ENCODE measurements around the gene KRTAP5-4.
"Not testable (repeated sequence)": the region's sequence is repeated elsewhere in the genome, so short reads cannot be mapped to it uniquely, and the experiment has no call there.

KRTAP5-4 gene

GRCh38 chr11:1639102-1639620 lies 17.2 kb upstream of the KRTAP5-4 start:
- DNase-seq (ENCODE audit: low spot score) (no peak), FAIRE-seq (no peak)

- DNase-seq (ENCODE audit: low spot score) (no peak), FAIRE-seq (no peak)
Observed at GRCh38 chr11:1638344-1638743, 16.4 kb upstream of the KRTAP5-4 start.

- no peak for FAIRE-seq
Observed at GRCh38 chr11:1637628-1638027, 15.7 kb upstream of the KRTAP5-4 start.

DNA sequence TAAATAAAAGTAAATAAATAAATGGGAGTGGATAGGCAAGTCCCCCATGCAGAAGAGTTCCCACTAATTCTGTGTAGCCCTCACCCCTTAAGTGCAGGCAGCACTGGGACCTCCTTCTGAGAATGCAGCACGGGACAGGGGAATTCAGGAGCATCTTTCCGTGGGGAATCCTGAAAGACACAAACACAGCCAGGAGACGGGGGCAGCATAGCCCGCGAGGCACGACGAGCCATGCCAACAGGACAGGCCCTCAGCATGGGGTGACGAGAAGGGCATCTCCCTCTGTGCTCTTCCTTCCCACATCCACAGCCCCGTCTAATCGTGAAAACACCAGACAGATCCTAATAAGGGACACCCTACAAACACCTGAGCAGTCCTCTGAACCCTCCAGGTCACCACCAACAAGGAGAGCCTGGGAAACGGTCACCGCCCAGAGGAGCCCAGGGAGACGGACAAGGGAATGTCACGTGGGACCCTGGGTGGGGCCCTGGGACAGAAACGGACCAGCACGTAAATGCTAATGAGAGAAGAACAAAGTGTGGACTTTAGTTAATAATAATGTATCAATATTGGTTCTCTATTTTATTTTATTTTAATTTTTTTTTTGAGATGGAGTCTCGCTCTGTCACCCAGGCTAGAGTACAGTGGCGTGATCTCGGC lies 14.5 kb upstream of the KRTAP5-4 start:
- no peak for FAIRE-seq
- no peak for DNase-seq (ENCODE audit: low spot score)

More at GRCh38 chr11:1637628-1638027, 15.7 kb upstream of the KRTAP5-4 start:
- no peak for DNase-seq (ENCODE audit: low spot score)

DNA sequence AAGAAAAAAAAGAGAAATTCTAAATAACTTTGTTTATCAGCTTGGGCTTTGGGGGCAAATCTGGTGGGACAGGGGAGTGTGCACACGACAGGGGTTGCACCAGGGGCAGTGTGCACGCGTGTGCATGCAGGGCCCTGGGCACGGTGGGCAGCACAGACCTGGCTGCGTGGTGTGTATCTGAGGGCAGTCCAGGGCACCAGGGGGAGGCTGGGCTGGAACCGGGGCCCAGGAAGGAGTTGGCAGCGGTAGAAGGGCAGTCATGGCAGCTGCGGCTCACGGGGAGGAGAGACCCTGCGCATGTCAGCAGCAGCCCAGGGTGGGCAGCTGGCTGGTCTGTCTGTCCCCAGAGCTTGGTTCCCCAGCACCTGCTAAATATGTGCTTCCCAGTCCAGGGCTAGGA lies 11.9 kb upstream of the KRTAP5-4 start:
- FAIRE-seq (no peak), DNase-seq (ENCODE audit: low spot score) (no peak)

DNA sequence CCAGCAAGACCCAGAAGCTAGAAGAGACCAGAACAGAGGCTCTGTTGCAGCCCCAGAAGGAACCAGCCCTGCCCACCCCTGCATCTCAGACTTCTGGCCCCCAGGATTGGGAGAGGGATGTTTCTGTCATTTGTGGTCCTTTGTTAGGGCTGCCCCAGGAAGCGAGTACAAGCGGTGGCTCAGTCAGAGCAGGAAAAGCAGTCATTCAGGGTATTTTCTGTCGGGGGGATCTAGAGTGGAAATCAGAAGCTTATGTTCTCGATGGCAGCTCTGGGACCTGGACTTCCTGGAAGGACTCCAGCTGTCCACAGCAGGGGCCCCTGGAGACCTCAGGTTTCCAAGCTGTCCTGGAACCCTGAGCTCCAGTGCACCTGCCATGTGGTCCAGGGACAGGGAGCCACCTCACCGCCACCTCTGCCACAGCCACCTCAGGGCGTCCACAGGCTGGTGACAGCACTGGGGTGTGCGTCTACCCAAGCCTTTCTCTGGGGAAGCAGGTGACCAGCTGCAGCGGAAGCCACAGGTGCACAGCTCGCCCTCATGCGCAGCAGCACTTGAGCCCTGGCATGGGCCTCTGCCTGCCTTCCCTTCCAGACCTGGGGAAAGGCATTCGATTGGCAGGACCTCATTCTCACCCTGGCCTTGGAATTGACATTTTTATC lies 10.2 kb upstream of the KRTAP5-4 start:
- no peak for DNase-seq (ENCODE audit: low spot score)
- FAIRE-seq: no peak

DNA sequence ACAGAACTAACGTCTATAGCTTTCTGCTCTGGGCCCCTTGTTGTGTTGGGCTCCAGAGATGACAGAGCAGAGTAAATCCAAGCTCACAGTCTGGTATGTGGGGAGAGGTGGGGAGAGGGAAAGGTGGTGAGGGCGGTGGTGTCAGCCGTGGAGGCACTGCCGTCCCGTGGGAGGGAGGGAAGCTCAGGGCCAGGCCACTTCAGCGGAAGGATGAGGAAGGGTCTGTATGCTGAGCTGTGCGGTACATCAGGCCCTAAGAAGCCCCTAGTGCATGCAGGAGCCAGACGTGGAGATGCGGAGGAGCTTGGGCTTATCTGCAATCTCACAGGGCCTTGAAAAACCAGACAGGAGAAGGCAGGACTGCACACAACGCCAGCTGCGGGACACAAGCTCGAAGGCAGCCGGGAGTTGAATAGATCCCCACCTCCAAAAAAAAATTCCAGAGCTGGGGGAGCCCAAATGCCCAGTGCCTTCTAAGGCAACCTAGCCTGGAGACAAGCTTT lies 9.2 kb upstream of the KRTAP5-4 start:
- FAIRE-seq: no peak
- no peak for DNase-seq (ENCODE audit: low spot score)

- FAIRE-seq (no peak), DNase-seq (ENCODE audit: low spot score) (no peak)
Observed at GRCh38 chr11:1630271-1630670, 8.3 kb upstream of the KRTAP5-4 start.

DNA sequence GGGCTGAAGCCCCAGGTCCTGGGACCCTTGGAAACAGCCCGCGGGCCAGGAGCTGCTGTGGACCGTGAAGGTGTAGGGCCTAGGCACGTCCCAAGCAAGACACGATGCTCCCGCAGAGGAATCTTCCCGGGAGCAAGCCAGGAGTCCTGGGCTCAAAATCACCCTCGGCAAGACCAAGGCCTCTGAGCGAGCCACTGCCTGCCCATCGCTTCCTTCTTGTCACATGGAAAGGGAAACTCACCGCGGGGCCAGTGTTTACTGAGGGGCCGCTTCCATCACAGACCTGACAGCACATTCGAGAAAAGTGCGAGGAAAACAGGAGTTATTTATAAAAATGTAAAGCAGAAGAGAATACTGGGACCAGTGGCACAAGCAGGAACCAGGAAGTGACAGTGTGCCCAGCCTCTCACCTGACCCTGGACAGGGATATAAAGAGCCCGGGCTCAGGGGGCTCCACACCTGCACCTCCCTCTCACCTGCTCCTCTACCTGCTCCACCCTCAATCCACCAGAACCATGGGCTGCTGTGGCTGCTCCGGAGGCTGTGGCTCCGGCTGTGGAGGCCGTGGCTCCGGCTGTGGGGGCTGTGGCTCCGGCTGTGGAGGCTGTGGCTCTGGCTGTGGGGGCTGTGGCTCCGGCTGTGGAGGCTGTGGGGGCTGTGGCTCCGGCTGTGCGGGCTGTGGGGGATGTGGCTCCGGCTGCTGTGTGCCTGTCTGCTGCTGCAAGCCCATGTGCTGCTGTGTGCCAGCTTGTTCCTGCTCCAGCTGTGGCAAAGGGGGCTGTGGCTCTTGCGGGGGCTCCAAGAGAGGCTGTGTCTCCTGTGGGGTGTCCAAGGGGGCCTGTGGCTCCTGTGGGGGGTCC lies 7.6 kb upstream of the KRTAP5-4 start, which contains the start of gene KRTAP5-5:
KRTAP5-5 (plus strand) TSS at position 450 of the 860 bp plus-strand sequence; CDS start at position 516, 66 bp downstream.
- FAIRE-seq (no peak), DNase-seq (ENCODE audit: low spot score) (no peak)

DNA sequence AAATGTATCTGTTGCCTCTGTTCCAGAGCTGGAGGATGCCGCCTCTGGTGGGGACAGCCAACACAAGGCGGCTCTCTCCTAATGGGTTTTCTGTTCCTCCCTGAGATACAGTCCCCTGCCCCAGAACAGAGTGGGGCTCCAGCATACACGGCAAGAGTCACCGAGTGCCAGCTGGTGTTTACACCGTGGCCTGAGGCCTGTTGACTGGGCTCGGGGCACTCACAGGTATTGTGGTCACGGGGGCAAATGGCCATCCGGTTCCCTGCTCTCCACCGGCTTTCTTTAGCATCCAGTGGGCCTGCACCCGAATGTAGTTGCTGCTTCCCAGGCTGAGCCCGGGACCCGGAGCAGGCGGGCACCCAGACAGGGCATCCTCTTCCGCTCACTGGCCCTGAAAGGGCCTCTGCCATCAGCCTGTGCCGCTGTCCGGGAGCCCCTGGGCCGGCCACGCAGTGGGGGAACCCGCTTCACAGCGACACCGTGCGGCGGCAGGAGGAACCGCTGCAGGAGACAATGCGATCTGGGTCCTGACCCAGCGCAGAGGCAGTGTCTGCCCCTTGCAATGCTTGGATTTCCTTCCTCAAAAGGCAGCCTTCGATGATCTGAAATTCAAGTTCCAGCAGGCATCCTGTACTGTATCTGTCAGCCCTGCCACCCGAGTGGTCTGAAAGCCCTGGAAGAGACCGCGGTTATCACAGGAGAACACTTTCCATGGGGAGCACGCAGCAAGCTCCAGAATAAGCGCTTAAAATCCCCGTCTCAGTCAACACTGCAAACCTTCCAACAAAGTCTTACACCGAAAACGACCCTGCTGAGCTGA lies 6.8 kb upstream of the KRTAP5-4 start:
- FAIRE-seq (no peak), DNase-seq (ENCODE audit: low spot score) (no peak)

- FAIRE-seq: no peak
- no peak for DNase-seq (ENCODE audit: low spot score)
Observed at GRCh38 chr11:1625541-1625940, 3.6 kb upstream of the KRTAP5-4 start.

DNA sequence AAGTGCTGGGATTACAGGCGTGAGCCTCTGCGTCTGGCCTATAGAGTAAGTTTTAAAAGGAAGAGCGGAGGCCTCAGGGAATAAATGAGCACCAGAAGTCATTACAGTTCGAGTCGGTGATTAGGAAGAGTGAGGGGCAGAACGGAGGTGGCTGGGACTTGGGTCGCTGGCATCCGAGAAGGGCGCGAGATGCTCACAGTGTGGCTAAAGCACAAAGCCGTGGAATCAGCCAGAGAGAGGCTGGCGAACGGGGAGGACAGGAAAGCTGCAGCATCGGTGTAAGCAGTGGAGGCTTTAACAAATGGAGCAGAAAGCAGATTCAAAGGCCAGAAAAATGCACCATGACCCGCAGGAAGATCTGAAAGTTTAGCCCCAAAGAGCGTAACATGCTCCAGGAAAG lies 2.7 kb upstream of the KRTAP5-4 start:
- FAIRE-seq (no peak), DNase-seq (ENCODE audit: low spot score) (no peak)

DNA sequence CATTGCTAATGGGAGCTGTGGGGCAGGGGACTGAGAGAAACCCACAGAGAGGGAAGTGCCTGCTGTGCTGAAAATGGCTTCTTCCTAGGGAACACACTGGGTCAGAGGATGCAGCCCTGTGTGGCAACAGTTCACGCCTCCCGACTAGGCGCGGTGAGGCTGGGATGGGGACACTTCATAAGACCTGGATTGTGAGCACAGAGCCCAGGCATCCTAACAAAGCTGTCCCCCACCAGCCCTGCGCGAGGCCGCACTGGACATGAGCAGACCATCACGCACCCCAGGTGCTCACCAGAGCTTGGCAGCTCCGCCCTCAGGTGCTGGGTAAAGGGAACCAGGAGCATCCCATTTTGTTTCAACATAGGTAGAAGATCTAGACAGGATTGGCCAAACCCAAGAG lies 1.8 kb upstream of the KRTAP5-4 start:
- DNase-seq (ENCODE audit: low spot score): no peak
- FAIRE-seq: no peak

- no peak for DNase-seq (ENCODE audit: low spot score)
- no peak for FAIRE-seq
Observed at GRCh38 chr11:1619449-1619848, 2.5 kb downstream of the KRTAP5-4 start.

GRCh38 chr11:1618231-1618630 lies 3.7 kb downstream of the KRTAP5-4 start:
- DNase-seq (ENCODE audit: low spot score): no peak
- no peak for FAIRE-seq

DNA sequence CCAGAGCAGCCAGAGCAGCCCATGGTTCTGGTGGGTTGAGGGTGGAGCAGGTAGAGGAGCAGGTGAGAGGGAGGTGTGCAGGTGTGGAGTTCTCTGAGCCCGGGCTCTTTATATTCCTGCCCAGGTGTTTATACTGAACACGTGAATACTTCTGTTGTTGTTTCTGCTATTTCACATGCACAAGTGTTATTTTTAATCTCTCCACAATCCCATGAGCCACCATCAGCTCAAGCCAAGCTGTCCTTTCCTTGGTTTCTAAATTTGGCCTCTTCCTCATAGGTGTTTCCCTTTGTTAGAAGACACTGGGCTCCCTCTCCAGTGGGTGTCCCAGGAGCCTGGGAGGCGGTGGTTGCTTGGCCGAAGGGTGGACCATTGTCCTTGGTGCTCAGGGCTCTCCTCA lies 13.6 kb downstream of the KRTAP5-4 start, which contains the start of gene KRTAP5-3:
KRTAP5-3 (minus strand) TSS at position 101 of the 400 bp plus-strand sequence; CDS start at position 23, 78 bp downstream.
- no peak for DNase-seq (ENCODE audit: low spot score)

GRCh38 chr11:1607901-1608300 lies 14.0 kb downstream of the KRTAP5-4 start:
- FAIRE-seq: not testable (repeated sequence)

More for the DNA sequence above, 13.6 kb downstream of the KRTAP5-4 start, which contains the start of gene KRTAP5-3:
- no peak for FAIRE-seq

DNA sequence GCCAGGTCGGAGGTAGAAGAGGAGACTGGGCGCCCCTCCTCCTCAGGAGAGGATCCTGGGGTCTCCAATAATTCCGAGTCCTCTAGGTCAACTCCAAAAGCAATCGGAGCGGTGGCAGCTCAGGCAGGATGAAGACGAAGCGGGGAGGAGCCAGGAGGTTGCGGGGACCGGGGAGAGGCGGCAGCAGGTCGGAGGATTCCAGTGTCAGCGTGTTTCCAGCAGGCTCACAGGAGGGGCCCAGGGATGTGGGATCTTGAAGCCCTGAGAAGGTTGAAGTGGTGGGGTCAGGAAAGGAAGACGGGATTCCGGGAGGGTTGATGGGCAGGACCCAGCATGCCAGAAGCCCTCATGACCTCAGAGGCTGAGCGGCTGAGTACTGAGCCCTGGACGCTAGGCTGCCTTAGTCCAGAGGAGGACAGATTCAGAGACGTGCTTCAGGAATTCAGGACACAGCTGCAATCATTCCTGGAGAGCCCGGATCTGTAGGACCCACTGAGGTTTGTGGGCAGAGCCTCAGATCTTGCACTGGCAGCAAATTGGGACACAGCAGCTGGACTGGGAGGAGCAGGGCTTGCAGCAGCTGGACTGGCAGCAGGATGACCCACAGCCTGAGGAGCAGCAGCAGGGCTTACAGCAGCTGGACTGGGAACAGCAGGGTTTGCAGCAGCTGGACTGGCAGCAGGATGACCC lies 14.6 kb downstream of the KRTAP5-4 start:
- not testable (repeated sequence) for FAIRE-seq; DNase-seq (ENCODE audit: low spot score)

More at GRCh38 chr11:1607901-1608300, 14.0 kb downstream of the KRTAP5-4 start:
- DNase-seq (ENCODE audit: low spot score): not testable (repeated sequence)

- not testable (repeated sequence) for FAIRE-seq; DNase-seq (ENCODE audit: low spot score)
Observed at GRCh38 chr11:1605923-1606322, 16.0 kb downstream of the KRTAP5-4 start.

DNA sequence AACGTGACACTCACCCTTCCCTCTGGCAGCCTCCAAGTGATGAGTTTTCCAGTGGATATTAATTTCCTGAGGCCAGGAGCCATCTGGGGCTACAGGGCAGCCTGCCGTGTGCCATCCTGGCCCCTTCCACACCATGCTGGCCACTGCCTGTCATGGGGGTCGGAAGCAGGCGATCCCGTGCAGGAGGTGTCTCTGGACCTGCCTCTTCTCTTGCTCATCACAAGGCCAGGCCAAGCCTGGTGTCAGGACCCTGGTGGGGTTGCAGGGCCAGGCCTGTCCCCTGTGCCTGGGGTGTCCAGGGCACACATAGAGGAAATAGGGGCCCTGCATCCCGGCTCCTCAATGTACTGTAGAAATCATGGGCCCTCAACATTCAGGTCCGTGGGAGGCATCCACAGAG lies 17.2 kb downstream of the KRTAP5-4 start:
- FAIRE-seq (no peak), DNase-seq (ENCODE audit: low spot score) (no peak)
